NCI-H526 (cell line): ENCODE results near the gene KRT81.
"Not testable (repeated sequence)": the region's sequence is repeated elsewhere in the genome, so short reads cannot be mapped to it uniquely, and the experiment has no call there.

Experiments
- DNase-seq, 2 experiments: peaks; one replicate each; lab custom pipeline; 2025; lab: John Stamatoyannopoulos, UW

The KRT81 gene

DNA sequence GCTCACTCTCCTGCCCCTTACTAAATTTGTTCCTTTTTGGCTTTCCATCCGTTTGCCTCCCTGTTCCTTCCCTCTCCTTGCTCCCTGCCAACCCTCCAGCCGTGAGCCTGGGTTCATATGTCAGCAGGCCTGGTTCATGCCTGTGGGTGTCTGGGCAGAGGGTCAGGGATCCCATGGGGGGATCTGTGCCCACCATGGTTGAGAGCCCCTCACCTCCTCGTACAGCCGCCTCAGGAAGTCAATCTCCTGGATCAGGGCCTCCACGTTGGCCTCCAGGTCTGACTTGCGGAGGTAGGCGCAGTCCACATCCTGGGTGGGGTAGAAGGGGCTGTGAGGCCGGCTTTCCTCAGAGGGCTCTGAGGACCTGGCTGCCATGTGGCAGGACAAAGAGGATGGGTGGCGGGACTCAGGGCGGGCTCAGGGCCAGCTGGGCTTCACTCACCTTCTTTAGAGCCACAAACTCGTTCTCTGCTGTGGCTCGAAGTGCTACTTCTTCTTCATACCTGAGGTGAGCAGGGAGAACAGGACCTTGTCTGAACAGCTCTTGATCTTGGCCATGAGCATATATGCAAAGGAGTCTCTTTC is 26.2 kb upstream of the KRT81 start:
- DNase-seq: no peak

DNA sequence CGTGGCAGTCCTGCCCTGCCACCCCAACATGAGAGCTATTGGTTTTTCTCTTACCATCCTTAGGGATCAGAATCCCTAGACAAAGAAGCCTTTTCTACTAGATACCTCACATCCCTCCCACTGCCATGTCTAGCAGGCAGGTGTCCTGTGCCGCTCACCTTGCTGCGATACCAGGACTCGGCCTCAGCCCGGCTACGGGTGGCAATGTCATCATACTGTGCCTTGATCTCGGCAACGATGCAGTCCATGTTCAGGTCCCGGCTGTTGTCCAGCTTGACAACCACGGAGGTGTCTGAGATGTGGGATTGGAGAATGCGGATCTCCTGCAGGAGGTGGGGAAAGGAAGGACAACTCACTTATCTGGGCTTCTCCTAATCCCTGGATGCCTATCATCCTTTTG is 25.4 kb upstream of the KRT81 start:
- no peak for DNase-seq

DNA sequence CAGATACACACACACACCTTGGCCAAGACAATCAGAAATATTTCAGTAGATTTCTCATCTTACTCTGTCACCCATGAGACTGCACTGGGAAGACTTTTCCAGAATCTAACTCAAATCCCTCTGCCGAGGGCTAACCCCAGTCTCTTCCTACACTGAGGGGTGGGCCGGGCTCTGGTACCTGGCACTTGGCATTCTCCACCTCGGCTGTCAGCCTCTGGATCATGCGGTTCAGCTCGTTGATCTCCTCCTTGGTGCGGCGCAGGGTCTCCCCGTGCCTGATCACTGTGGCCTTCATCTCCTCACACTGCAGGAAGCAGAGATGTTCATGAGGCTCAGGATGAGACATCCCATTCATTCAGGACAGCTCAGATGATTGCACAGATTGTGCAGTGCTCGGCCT is 25.0 kb upstream of the KRT81 start:
- no peak for DNase-seq

DNA sequence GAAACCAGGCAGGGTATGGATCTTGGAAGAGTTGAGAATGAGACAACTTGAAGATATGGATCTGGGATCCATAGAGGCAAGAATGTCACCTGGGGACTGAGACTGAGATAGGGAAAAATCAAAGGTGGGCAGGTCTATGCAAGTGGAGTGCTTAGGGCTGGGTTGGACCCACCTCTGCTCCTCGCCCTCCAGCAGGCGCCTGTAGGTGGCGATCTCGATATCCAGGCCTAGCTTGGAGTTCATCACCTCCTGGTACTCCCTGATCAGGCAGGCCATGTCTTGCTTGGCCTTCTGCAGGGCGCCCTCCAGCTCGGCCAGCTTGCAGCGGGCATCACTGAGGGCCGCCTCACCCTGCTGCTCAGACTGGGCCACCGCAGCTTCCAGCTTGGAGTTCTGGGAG is 24.4 kb upstream of the KRT81 start:
- peak in 1 of 2 experiments; percentile 49 for DNase-seq

DNA sequence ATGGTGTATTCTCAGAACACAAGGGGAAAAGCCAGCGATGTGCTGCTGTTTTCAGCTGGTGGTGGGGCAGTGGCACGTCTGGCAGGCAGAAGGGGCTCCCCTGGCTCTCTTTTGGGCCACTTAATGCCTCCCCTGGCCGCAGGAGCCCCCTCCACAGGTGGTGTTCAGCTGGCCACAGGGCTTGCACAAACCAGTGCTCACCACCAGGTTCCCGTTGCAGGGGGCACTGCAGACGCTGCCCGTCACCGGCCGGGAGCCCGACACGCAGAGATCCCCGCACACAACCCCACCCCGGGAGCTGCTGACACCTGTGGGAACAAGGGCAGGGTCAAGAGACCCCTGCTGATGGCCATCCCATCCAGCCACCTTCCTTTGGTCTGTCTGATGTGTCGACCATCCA is 23.2 kb upstream of the KRT81 start:
- no peak for DNase-seq

DNA sequence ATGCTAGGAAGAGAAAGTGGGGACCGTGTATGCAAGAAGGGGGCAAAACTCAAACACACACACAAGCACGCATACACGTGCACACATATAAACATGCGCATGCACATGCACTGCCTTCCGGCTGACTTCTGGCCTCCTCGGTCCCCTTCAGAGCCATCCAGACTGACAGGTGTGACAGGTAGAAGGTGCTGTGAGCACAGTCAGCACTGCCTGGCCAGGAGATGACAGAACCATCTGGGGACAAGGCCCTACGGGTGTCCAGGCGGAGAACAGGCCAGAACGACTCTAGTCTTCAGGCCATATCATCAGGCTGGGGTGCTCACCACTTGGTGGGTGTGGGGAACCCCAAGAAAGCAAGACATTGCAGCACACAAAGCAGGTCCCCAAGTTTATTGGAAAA is 22.6 kb upstream of the KRT81 start:
- DNase-seq: no peak

DNA sequence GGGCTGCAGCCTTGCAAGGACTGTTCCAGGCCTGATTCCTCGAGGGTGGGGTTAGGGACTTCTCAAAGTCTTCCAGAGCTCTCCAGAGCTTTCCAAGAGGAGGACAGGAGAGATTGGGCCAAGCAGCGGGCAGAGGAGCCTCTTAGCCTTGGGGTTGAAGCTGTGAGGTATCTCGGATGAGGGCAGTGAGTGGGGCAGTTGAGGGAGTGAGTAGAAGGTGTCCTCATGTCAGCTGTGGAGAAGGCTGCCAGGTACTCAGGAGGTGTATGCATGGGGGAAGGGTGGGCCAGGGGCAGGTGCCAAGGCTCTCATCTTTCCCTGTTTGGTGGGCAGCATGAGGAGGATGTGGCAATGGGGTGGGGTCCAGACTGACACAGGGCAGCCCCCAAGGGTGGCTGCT is 22.1 kb upstream of the KRT81 start:
- no peak for DNase-seq

DNA sequence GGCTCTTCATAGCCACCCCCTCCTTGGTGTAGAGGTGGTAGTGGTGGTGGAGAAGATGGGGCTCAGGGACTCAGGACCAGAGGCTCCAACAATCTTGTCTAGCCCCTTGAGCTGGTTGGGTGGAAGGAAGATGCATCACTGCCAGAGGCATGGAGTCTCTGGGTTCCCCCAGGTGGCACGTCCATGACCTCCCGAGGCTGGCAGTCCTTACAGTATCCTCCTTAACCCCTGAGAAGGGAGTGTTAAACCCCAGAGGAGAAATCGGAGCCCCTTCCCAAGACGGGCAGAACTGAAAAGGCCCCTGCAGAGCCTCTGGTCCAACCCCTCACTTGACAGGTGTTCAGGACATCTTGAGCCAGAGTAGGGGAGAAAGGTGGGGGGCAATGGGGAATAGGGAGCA is 20.8 kb upstream of the KRT81 start:
- no peak for DNase-seq

DNA sequence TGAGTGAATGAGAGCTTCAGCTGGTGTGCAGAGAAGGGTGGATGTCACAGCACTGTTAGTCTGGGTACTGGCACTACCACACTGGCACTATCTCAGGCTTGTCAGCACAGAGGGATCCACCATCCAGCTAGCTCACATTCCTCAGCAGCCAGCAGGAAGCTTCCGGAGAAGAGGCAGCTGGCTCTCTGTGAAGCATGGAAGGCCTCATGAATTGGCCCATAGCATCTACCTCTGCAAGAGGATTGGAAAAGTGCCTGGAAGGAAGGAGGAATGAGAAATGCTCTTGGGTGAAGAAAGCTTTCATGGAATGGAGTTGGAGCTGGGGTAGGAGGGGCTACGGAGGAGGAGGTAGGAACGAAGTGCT is 19.9 kb upstream of the KRT81 start:
- no peak for DNase-seq

DNA sequence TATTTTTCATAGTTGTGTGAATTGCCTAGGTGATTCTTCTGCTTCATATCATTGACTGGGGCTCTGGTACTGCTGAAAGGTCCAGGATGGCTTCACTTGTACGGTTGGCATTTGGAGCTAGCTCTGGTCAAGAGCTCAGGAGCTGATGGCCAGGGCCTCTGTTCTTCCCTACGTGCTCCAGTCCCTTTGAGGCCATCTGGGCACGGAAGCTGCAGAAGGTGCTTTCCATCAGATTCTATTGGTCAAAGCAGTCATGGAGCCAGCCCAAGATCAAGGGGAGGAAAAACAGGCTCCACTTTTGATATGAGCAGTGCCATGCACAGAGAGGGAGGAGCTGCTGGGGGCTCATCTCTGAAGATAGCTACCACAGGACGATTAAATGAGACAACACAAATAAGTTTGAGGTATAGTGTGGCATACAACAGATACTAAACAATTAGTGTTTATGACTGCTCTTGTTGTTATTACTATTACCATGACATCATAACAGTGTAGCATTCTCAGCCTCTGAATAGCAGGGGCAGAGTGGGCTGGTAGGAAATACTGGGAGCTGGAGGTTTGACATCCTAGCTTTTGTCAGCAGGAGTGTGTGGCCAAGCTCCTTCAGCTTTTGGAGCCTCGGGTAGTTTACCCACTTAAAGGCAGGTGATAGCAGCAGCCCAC is 19.4 kb upstream of the KRT81 start:
- DNase-seq: no peak

DNA sequence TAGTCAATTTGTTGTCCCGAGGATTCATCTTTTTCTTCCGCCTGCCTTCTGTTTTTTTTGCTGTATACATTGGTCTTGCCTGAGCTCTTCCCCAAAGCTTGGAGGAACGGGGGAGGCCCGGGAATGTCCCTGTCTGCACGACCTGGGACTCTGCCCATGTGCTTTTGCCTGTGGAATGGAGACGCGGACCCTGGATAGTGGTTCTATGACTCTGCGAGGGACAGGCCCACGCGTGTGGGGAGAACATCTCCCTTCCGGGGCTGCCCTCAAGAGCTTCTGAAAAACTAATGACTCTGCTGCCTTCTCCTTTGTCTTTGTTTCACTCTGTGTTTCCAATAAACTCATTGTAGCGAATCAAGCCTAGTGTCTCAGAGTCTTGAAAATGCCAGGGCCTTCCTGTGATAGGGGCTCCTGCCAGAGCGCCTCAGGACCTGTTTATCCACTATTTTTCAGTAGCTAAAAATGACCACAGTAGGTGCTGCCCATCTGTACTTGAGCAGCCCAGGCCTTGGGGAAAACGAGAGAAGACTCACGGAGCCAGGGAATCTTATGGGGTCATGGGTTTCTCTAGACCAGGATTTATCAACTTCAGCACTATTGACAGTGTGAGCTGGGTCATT is 17.6 kb upstream of the KRT81 start:
- no peak for DNase-seq

DNA sequence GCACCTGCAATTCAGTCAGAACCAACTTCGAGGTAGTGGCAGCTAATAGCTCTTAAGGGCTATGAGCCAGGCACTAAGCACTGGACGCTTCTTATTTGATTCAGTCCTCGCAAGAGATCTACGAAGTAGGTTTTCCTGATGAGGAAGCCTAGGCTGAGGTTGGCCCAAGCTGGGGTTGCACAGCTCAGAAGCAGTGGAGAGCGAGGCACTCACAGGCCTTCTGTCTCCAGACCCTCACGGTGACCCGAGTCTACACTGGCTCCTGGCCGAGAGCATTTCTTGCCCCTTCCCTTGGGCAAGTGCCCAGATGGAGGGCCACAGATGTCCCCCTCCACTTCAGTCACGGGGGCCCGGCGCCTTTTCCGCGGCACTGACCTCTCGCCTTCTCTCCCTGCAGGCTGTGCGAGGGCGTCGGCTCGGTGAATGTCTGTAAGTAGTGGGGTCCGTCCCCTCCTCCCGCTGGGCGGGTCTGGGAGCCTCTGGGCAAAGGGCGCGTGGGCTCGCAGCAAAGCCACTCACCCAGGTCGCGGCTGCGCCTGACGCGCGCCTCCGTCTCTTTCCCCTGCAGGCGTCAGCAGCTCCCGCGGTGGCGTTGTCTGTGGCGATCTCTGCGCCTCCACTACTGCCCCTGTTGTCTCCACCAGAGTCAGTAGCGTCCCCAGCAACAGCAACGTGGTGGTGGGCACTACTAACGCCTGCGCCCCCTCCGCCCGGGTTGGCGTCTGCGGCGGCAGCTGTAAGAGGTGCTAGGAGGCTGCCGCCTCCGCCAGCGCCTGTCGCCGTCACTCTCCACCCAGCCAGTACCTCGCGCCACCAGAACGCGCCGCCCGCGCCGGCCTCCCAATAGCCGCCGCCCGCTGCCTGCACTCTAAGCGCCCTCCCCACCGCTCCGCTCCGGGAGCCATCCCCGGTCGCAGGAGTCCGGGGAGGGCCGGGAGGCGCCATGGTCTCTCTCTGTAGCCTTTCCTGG is 16.8 kb upstream of the KRT81 start:
- peak; percentile 26 to 85 for DNase-seq

DNA sequence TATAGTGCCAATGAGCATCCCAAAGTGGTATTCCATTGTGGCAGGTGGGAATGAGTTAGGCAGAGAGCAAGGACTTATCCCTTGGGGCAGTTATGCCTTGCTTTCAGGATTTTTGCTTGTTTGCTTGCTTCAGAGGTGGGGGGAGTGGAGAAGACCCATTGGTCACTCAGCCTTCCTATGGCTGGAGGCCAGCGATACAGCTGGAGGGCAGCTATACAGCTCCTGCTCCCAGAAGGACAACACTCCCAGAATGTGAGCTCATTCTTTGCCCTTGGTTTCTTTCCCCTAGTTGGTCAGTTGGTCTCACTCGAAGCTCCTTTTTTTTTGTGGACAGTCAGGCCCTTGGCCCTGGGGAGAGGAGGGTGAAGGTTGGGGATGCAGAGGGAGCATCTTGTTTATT is 15.4 kb upstream of the KRT81 start:
- DNase-seq: no peak

DNA sequence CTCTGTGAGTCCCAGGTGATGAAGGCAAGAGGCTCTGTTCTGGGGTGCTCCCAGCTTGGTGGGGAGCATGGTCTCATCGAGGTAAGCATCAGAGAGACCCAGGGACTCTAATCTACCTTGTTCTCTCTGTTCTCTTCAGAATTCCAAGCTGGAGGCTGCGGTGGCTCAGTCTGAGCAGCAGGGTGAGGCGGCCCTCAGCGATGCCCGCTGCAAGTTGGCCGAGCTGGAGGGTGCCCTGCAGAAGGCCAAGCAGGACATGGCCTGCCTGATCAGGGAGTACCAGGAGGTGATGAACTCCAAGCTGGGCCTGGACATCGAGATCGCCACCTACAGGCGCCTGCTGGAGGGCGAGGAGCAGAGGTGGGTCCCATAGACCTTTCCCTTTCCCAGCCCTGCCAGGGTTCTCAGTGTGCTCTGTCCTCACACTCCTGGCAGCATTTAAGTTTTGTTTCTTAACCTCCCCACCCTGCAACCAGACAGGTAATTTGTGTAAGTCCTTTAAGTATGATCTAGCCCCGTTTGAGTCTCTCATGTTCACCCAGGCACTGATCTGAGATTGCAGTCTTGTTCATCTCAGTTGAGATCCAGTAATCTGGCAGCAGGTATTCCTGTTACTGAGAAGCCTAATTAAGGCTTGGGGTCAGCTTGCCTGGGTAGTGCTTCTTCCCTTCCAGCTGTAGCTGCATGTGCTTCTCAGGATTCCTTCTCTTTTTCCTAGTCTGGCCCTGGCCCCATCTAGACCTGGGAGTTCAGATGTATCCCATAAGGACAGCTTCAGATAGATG is 14.8 kb upstream of the KRT81 start:
- DNase-seq: no peak

DNA sequence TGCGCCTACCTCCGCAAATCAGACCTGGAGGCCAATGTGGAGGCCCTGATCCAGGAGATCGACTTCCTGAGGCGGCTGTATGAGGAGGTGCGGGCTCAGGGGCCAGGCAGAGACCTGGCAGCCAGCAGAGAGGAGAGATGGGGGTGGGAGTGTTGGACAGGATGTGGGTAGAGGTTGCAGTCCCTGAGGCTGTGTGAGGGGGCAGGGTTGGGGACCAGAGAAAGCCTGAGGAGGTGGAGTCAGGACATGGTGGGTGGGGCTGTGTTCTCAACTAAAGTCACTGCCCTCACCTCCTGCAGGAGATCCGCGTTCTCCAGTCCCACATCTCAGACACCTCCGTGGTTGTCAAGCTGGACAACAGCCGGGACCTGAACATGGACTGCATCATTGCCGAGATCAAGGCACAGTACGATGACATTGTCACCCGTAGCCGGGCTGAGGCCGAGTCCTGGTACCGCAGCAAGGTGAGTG is 13.6 kb upstream of the KRT81 start:
- DNase-seq: not testable (repeated sequence)

DNA sequence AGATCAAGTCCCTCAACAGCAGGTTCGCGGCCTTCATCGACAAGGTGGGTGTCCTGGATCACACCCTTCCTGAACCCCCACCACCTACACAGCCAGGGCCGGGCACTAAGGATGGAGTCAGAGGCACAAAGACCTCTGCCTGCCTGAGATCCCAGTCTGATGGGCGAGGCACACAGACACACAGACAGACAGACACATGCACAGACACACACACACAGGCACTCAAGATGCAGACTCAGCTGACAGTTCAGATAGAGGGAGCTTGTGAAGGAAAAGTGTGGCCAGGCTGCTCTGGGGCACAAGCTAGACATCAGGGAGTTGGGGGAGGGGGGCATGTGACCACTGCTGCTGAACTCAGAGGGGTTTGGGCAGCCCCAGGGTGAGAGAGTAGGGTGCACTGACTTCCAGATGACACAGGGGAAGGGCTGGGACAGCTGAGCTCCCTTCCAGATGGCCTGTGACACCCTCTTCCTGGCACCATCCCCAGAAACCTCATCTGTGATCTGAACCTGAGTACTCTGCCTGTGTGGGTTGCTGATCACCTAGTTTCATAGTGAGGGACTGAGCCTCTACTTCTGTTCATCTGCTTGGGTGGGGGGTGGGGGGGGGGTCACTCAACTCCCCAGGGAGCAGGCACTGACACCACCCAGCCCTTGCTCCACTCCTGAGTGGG is 11.0 kb upstream of the KRT81 start:
- DNase-seq: not testable (repeated sequence)

DNA sequence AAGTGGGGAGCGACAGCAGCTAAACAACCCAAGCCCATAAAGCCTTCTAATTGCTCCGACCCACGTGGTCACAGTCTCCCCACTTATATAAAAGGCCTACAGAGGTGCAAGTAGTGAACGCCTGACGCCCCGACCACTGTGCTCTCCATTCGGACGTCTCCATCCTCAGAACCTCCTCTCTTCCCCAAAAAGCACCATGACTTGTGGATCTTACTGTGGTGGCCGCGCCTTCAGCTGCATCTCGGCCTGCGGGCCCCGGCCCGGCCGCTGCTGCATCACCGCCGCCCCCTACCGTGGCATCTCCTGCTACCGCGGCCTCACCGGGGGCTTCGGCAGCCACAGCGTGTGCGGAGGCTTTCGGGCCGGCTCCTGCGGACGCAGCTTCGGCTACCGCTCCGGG is 10.4 kb upstream of the KRT81 start:
- not testable (repeated sequence) for DNase-seq

DNA sequence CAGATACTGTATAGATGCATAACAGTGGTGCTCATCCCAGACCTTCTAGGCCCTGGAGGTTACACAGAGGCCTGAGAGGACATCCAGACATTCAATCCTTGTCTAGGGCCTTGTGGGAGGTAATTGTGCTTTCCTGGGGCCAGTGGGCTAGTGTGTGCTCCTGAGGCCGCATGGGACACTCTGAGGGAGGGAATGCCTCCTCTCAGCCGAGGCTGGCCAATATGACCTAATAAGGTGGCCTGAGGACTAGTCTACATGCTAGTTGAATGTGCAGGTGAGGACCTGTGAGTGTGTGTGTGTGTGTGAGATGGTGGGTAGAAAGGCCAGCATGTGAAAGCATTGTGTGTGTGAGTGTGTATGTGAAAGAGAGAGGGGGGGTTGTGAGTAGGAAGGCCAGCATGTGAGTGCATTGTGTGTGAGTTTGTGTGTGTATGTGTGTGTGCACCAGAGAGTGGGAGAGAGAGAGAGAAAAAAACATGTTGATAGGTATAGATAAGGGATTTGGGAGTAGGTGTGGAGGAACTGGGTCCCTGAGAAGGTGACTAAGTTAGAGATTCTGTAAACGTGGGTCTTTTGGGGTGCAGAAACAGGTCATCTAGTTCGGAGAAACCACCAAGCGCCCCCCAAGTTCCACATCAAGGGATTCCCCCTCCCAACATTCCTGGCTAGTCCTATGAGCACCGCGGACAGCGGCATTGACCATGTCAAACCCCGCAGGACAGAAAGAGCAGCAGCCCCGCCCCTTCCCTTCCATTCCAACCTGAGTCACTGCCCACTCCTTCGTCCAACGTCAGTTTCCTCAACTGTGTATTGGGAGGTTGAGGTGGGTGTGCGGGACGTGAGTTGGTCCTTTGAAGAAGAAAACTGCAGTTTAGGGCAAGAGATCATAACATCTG is 9.7 kb upstream of the KRT81 start:
- DNase-seq: no peak

DNA sequence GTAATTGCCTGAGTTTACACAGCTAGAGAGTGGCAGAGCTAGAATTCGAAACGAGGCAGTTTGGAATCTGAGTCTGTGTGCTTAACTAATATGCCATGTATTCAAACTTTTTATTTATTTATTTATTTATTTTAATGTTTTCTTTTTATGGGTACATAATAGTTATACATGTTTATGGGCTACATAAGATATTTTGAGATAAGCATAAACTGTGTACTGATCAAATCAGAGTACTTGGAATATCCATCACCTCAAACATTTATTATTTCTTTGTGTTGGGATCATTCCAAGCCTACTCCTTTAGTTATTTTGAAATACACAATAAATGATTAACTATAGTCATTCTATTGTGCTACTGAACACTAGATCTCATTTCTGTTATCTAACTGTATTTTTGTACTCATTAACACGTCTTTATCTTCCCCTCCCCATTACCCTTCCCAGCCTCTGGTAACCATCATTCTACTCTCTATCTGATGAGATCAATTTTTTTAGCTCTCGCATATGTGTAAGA is 7.4 kb upstream of the KRT81 start:
- no peak for DNase-seq
